Keratinocyte (primary cell): ENCODE measurements around the gene MLLT10.

ENCODE experiments used
- EZH2 ChIP-seq: IDR thresholded peaks from one replicate; pipeline ENCODE4 v1.6.1; 2012; ENCODE audit warnings: inconsistent platforms, mild to moderate bottlenecking, low read length, moderate library complexity
- TF ChIP-seq, protein P1 (sequence below), 3 experiments: IDR thresholded peaks in 1 of 3; conservative IDR thresholded peaks in 1 of 3; optimal IDR thresholded peaks in 1 of 3; 2 replicates in 2 of 3; 3 replicates in 1 of 3; pipeline versions ENCODE3 to v1.5.1; 2011; ENCODE audit warnings: low read length in 3 of 3, mild to moderate bottlenecking in 3 of 3, moderate library complexity in 2 of 3, control low read depth in 1 of 3, inconsistent platforms in 1 of 3; ENCODE audit not compliant: insufficient read depth in 2 of 3; ENCODE audit errors: extremely low read depth in 1 of 3

DNA sequence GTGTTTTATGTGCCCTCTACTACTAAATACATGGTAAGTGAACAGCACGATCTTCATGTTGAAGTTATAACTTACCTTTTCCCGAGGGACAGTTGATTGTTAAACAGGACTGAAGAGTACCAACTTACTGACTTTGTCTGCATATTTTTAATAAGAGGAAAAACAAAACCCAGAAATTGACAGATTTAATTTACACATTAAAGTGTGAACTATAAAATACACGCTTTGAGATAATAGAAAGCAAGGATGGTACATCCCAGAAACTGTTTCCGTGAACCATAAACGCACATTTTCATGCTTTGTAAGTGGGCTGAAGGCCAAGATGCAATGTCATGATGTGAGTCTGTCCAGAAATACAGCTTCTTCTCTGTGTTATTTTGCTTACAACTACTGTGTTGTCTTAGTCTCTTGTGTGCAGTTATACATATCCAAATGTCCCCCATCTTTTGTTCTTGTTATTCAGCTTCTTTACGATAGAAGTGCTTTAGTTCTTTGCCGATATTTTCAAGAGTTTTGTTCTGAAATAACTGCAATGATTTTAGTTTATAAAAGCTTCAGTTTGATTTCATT lies 190.1 kb downstream of the MLLT10 start:
- TF ChIP-seq, protein P1, sequence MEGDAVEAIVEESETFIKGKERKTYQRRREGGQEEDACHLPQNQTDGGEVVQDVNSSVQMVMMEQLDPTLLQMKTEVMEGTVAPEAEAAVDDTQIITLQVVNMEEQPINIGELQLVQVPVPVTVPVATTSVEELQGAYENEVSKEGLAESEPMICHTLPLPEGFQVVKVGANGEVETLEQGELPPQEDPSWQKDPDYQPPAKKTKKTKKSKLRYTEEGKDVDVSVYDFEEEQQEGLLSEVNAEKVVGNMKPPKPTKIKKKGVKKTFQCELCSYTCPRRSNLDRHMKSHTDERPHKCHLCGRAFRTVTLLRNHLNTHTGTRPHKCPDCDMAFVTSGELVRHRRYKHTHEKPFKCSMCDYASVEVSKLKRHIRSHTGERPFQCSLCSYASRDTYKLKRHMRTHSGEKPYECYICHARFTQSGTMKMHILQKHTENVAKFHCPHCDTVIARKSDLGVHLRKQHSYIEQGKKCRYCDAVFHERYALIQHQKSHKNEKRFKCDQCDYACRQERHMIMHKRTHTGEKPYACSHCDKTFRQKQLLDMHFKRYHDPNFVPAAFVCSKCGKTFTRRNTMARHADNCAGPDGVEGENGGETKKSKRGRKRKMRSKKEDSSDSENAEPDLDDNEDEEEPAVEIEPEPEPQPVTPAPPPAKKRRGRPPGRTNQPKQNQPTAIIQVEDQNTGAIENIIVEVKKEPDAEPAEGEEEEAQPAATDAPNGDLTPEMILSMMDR (optimal IDR thresholded peaks at IDR 0.05 in 1 of 3, IDR thresholded peaks at IDR 0.05 in 1 of 3, conservative IDR thresholded peaks at IDR 0.05 in 1 of 3; ENCODE audit: extremely low read depth in 1 of 3, insufficient read depth in 2 of 3, low read length in 3 of 3) = no peak
- TF ChIP-seq EZH2 = no peak
